Measurements from ENCODE around the gene CADM4.

The CADM4 gene

DNA sequence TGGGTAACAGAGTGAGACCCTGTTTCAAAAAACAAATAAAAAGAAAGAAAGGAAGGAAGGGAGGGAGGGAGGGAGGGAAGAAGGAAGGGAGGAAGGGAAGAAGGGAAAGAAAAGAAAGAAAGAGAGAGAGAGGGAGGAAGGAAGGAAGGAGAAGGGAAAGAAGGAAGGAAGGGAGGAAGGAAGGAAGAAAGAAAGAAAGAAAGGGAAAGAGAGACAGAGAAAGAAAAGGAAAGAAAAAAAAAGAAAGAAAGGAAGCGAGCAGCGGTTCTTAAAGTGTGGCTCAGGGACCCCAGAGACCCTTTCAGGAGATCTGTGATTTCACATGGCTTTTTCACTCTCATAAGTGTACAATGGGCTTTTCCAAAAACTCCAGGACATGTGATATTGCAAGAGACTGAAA, 9.9 kb upstream of the CADM4 start:
- Histone ChIP-seq H4K12ac (ENCODE audit: low read depth, low read length) (no peak overlapping the region), H3K9me3 (ENCODE audit: insufficient read depth, low read depth, low read length) (peaks cover 2% of the 10 kb centered on the region), H3K4me3 (ENCODE audit: low read depth, low read length) (no peak overlapping the region), H3K18ac (ENCODE audit: low read length) (no peak overlapping the region), H3K4me1 (ENCODE audit: control insufficient read depth in 1 of 2, insufficient read depth in 2 of 2, low read length in 2 of 2) (no peaks in the 10 kb centered on the region), H2BK120ac (ENCODE audit: insufficient read depth, low read length, poor library complexity) (no peak overlapping the region), H3K14ac (ENCODE audit: low read length) (no peak overlapping the region), H3K79me2 (ENCODE audit: control insufficient read depth, insufficient read depth, low read length, poor library complexity) (no peaks in the 10 kb centered on the region), H2AFZ (ENCODE audit: insufficient read depth, low read length, poor library complexity) (no peak overlapping the region), H2BK5ac (ENCODE audit: low read depth, low read length, poor library complexity) (no peak overlapping the region), H2AK5ac (ENCODE audit: low read length) (no peak overlapping the region), H4K8ac (ENCODE audit: low read depth, low read length) (no peak overlapping the region), H2BK12ac (ENCODE audit: low read length) (no peak overlapping the region), H3K4ac (ENCODE audit: low read depth, low read length) (no peak overlapping the region), H3K27ac (ENCODE audit: low read depth, low read length) (no peak overlapping the region), H4K91ac (ENCODE audit: low read depth, low read length) (no peak overlapping the region), H3K79me1 (ENCODE audit: low read length) (no peaks in the 10 kb centered on the region), H3K4me2 (ENCODE audit: low read length) (no peak overlapping the region), H3K23ac (ENCODE audit: low read length) (no peak overlapping the region), H3K27me3 (ENCODE audit: insufficient read depth, low read length) (no peaks in the 10 kb centered on the region), H3K9ac (ENCODE audit: low read length) (no peak overlapping the region), H3K36me3 (ENCODE audit: control insufficient read depth in 1 of 2, insufficient read depth in 2 of 2, low read length in 2 of 2) (peaks cover 5 to 10% of the 10 kb centered on the region in 2 experiments)
- no CpG with 5 or more reads among the region's 2 CpGs for WGBS (ENCODE audit: extremely low coverage, insufficient coverage, insufficient read length)
- DNase-seq, result no peak

DNA sequence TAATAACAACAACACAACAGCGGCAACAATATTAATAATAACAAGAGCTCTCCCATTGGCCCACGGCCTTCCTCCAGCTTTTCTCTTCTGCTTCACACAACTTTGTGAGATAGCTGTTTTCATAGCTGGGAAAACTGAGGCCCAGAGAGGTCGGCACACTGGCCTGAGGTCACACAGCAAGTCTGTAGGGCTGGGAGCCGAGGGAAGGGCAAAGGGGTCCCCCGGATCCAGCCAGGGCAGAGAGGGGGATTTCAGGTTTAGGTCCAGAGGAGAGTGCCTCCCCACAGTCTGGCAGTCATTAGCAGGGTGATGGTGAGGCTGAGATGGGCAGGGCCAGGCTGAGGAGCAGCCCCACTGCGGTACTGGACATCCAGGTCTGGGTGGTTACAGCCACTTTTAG, 9.0 kb upstream of the CADM4 start:
- H3K23ac ChIP-seq (ENCODE audit: low read length), result no peak overlapping the region
- no peaks in the 10 kb centered on the region for H3K4me1 ChIP-seq (ENCODE audit: control insufficient read depth in 1 of 2, insufficient read depth in 2 of 2, low read length in 2 of 2)
- H2BK12ac ChIP-seq (ENCODE audit: low read length), result no peak overlapping the region
- DNase-seq, result no peak
- no peak overlapping the region for H3K4ac ChIP-seq (ENCODE audit: low read depth, low read length)
- H3K9ac ChIP-seq (ENCODE audit: low read length), result no peak overlapping the region
- no peak overlapping the region for H3K4me2 ChIP-seq (ENCODE audit: low read length)
- no peak overlapping the region for H4K8ac ChIP-seq (ENCODE audit: low read depth, low read length)
- H3K79me1 ChIP-seq (ENCODE audit: low read length), result no peaks in the 10 kb centered on the region
- H2BK5ac ChIP-seq (ENCODE audit: low read depth, low read length, poor library complexity), result no peak overlapping the region
- peaks cover 5 to 9% of the 10 kb centered on the region in 2 experiments for H3K36me3 ChIP-seq (ENCODE audit: control insufficient read depth in 1 of 2, insufficient read depth in 2 of 2, low read length in 2 of 2)
- H3K27ac ChIP-seq (ENCODE audit: low read depth, low read length), result no peak overlapping the region
- peaks cover 2% of the 10 kb centered on the region for H3K9me3 ChIP-seq (ENCODE audit: insufficient read depth, low read depth, low read length)
- no peak overlapping the region for H3K18ac ChIP-seq (ENCODE audit: low read length)
- no peak overlapping the region for H2AFZ ChIP-seq (ENCODE audit: insufficient read depth, low read length, poor library complexity)
- no peak overlapping the region for H4K91ac ChIP-seq (ENCODE audit: low read depth, low read length)
- no peak overlapping the region for H3K4me3 ChIP-seq (ENCODE audit: low read depth, low read length)
- H2AK5ac ChIP-seq (ENCODE audit: low read length), result no peak overlapping the region
- no peak overlapping the region for H4K12ac ChIP-seq (ENCODE audit: low read depth, low read length)
- no CpG with 5 or more reads among the region's 6 CpGs for WGBS (ENCODE audit: extremely low coverage, insufficient coverage, insufficient read length)
- no peaks in the 10 kb centered on the region for H3K27me3 ChIP-seq (ENCODE audit: insufficient read depth, low read length)
- H3K79me2 ChIP-seq (ENCODE audit: control insufficient read depth, insufficient read depth, low read length, poor library complexity), result no peaks in the 10 kb centered on the region
- H2BK120ac ChIP-seq (ENCODE audit: insufficient read depth, low read length, poor library complexity), result no peak overlapping the region
- H3K14ac ChIP-seq (ENCODE audit: low read length), result no peak overlapping the region

DNA sequence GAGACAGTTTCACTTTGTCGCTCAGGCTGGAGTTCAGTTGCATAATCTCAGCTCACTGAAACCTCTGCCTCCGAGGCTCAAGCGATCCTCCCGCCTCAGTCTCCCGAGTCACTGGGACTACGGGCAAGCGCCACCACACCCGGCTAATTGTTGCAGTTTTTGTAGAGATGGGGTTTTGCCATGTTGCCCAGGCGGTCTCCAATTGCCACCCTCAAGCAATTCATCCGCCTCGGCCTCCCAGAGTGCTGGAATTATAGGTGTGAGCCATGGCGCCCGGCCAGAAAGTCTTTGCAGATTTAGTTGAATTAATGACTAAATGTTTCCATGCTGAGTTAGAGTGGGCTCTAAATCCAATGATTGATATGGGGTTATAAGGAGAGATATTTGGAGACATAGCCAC, 4.5 kb upstream of the CADM4 start:
- no peak overlapping the region for H3K4me3 ChIP-seq (ENCODE audit: low read depth, low read length)
- peaks cover 0 to 5% of the 10 kb centered on the region in 2 experiments for H3K4me1 ChIP-seq (ENCODE audit: control insufficient read depth in 1 of 2, insufficient read depth in 2 of 2, low read length in 2 of 2)
- no peak overlapping the region for H2AK5ac ChIP-seq (ENCODE audit: low read length)
- H3K27me3 ChIP-seq (ENCODE audit: insufficient read depth, low read length), result peaks cover 12% of the 10 kb centered on the region
- no peak overlapping the region for H2BK120ac ChIP-seq (ENCODE audit: insufficient read depth, low read length, poor library complexity)
- DNase-seq, result no peak
- H3K9ac ChIP-seq (ENCODE audit: low read length), result no peak overlapping the region
- no peak overlapping the region for H3K4ac ChIP-seq (ENCODE audit: low read depth, low read length)
- no peak overlapping the region for H3K14ac ChIP-seq (ENCODE audit: low read length)
- no peak overlapping the region for H3K18ac ChIP-seq (ENCODE audit: low read length)
- H3K9me3 ChIP-seq (ENCODE audit: insufficient read depth, low read depth, low read length), result peaks cover 7% of the 10 kb centered on the region
- H2AFZ ChIP-seq (ENCODE audit: insufficient read depth, low read length, poor library complexity), result no peak overlapping the region
- no peak overlapping the region for H2BK12ac ChIP-seq (ENCODE audit: low read length)
- H3K23ac ChIP-seq (ENCODE audit: low read length), result no peak overlapping the region
- no peak overlapping the region for H4K8ac ChIP-seq (ENCODE audit: low read depth, low read length)
- H3K79me1 ChIP-seq (ENCODE audit: low read length), result no peaks in the 10 kb centered on the region
- no peaks in the 10 kb centered on the region for H3K79me2 ChIP-seq (ENCODE audit: control insufficient read depth, insufficient read depth, low read length, poor library complexity)
- no peak overlapping the region for H3K27ac ChIP-seq (ENCODE audit: low read depth, low read length)
- H4K12ac ChIP-seq (ENCODE audit: low read depth, low read length), result no peak overlapping the region
- no peak overlapping the region for H3K4me2 ChIP-seq (ENCODE audit: low read length)
- no peak overlapping the region for H4K91ac ChIP-seq (ENCODE audit: low read depth, low read length)
- no CpG with 5 or more reads among the region's 13 CpGs for WGBS (ENCODE audit: extremely low coverage, insufficient coverage, insufficient read length)
- H3K36me3 ChIP-seq (ENCODE audit: control insufficient read depth in 1 of 2, insufficient read depth in 2 of 2, low read length in 2 of 2), result peaks cover 5 to 9% of the 10 kb centered on the region in 2 experiments
- no peak overlapping the region for H2BK5ac ChIP-seq (ENCODE audit: low read depth, low read length, poor library complexity)

DNA sequence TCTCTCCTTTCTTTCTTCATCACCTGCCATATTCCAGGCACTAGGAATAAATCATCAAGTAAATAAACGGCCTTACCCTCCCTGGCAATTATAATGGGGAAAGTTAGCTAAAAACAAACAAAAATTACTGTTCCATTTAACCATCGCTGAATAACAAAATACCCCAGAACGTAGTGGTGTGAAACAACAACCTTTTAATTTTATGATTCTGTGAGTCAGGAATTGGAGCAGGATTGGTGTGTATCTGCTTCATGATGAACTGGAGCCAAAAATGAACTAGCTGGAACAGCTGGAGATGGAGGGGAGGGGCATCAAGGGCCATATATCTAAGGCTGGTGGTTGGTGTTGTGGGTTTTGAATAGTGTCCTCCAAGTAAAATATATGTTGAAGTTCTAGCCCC, 3.7 kb upstream of the CADM4 start:
- Histone ChIP-seq H3K9me3 (ENCODE audit: insufficient read depth, low read depth, low read length) (peaks cover 7% of the 10 kb centered on the region), H2AK5ac (ENCODE audit: low read length) (no peak overlapping the region), H3K9ac (ENCODE audit: low read length) (no peak overlapping the region), H3K27me3 (ENCODE audit: insufficient read depth, low read length) (peaks cover 20% of the 10 kb centered on the region), H3K23ac (ENCODE audit: low read length) (no peak overlapping the region), H3K36me3 (ENCODE audit: control insufficient read depth in 1 of 2, insufficient read depth in 2 of 2, low read length in 2 of 2) (peaks cover 0 to 3% of the 10 kb centered on the region in 2 experiments), H2BK12ac (ENCODE audit: low read length) (no peak overlapping the region), H3K27ac (ENCODE audit: low read depth, low read length) (no peak overlapping the region), H3K4me3 (ENCODE audit: low read depth, low read length) (no peak overlapping the region), H4K8ac (ENCODE audit: low read depth, low read length) (no peak overlapping the region), H3K4ac (ENCODE audit: low read depth, low read length) (no peak overlapping the region), H3K14ac (ENCODE audit: low read length) (no peak overlapping the region), H3K4me1 (ENCODE audit: control insufficient read depth in 1 of 2, insufficient read depth in 2 of 2, low read length in 2 of 2) (peaks cover 0 to 5% of the 10 kb centered on the region in 2 experiments), H3K4me2 (ENCODE audit: low read length) (no peak overlapping the region), H3K79me1 (ENCODE audit: low read length) (no peaks in the 10 kb centered on the region), H2AFZ (ENCODE audit: insufficient read depth, low read length, poor library complexity) (no peak overlapping the region), H4K12ac (ENCODE audit: low read depth, low read length) (no peak overlapping the region), H3K18ac (ENCODE audit: low read length) (no peak overlapping the region), H4K91ac (ENCODE audit: low read depth, low read length) (no peak overlapping the region), H3K79me2 (ENCODE audit: control insufficient read depth, insufficient read depth, low read length, poor library complexity) (no peaks in the 10 kb centered on the region), H2BK5ac (ENCODE audit: low read depth, low read length, poor library complexity) (no peak overlapping the region), H2BK120ac (ENCODE audit: insufficient read depth, low read length, poor library complexity) (no peak overlapping the region)
- DNase-seq, result no peak
- WGBS (ENCODE audit: extremely low coverage, insufficient coverage, insufficient read length), result no CpG with 5 or more reads among the region's 3 CpGs

Data from trophoblast cell (in vitro differentiated cells and primary cell).